ENCODE data around the gene MSH5.

GRCh38 chr6:31762878-31763618 lies 23.2 kb downstream of the MSH5 start:
- TF ChIP-seq REST (IDR thresholded peaks at IDR 0.05; ENCODE audit: low read depth) (no peak), EZH2 (IDR thresholded peaks at IDR 0.05) (no peak), POLR2AphosphoS5 (IDR thresholded peaks at IDR 0.05; ENCODE audit: low read depth, low read length) (no peak; the same call in 1 of the 2 replicates), ZBTB33 (IDR thresholded peaks at IDR 0.05; ENCODE audit: extremely low read depth, insufficient replicate concordance, low read length) (no peak), CTCF (IDR thresholded peaks at IDR 0.05 in 2 of 3, conservative IDR thresholded peaks at IDR 0.05 in 1 of 3; ENCODE audit: borderline replicate concordance in 1 of 3, insufficient read depth in 1 of 3, low read depth in 2 of 3, low read length in 2 of 3) (no peak), POLR2A (IDR thresholded peaks at IDR 0.05; ENCODE audit: borderline replicate concordance, extremely low read depth, insufficient read depth, insufficient read length) (no peak)

All from HCT116 (cell line).